ENCODE measurements around the gene PYY. TPM values are rescaled to one million over a fixed set of nuclear protein-coding genes. Genes with fewer than 3 reads are reported as not detected.

PYY gene
- total RNA-seq, 4 donors from 2014 or later = not detected

DNA sequence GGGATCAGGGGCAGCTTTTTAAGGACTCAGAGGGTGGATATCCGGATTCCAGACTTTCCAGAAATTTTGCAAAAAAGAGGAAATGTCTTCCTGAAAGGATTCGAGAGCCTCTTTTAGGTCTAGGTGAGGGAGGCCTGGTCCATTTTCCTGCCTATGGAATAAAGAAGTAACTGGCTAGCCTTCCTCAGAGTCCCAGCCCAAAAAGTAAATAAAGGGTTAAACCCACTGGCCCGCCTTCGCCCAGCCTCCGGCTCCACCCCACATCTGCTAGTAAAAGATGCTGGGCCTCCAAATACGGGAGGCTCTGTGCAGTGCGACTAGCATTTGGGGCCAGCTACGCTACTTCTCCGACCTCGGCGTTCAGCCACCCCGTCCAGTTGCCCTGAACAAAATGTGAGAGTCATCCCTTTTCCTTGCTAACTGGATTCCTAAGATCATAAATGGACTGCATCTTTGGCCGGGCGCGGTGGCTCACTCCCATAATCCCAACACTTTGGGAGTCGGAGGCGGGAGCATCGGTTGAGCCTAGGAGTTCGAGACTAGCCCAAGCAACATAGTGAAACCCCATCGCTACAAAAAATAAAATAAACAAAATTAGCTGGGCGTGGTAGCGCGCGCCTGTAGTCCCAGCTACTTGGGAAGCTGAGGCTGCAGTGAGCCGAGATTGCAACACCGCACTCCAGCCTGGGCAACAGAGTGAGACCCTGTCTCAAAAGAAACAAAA, 45.6 kb downstream of the PYY start:
- Histone ChIP-seq H3K4me3 (peak overlapping the region; percentile 59), H3K27me3 (peaks cover 27% of the 10 kb centered on the region), H3K27ac (peak overlapping the region; percentile 64)

DNA sequence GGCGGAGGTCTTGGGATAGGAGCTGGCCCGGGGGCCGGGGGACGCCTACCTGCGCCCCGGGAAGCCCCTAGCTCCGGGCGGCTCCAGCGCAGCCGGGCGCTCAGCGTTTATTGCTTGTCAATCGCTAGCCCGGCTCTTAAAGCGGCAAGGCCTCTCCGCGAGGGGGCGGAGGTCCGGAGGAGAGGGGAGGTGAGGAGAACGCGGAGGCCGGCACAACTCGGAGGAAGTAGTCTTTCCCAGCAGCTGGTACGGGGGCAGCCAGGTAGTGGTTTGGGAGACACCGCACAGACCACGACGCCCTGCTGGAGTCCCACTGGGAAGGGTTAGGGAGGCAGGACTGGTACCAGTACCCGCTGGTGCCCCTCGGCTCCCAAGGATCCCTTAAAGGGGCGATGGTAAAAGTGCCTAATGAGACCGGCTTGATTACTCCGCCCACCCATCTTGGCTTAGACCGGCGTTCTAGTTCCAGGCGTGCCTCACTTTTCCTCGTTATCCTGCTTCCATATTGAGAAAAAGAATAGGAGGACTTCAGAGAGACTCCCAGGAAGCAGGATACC, 46.2 kb downstream of the PYY start, which contains the start of gene MPP2:
Gene MPP2 (minus strand): TSS at position 112 of the 557 bp plus-strand sequence. CDS start 3,076 bp downstream, outside the sequence.
- no peak for TF ChIP-seq EP300 (IDR thresholded peaks at IDR 0.05)
- TF ChIP-seq POLR2A (IDR thresholded peaks at IDR 0.05) = peak in 1 of 2 donors; percentile 22
- TF ChIP-seq, protein P1, sequence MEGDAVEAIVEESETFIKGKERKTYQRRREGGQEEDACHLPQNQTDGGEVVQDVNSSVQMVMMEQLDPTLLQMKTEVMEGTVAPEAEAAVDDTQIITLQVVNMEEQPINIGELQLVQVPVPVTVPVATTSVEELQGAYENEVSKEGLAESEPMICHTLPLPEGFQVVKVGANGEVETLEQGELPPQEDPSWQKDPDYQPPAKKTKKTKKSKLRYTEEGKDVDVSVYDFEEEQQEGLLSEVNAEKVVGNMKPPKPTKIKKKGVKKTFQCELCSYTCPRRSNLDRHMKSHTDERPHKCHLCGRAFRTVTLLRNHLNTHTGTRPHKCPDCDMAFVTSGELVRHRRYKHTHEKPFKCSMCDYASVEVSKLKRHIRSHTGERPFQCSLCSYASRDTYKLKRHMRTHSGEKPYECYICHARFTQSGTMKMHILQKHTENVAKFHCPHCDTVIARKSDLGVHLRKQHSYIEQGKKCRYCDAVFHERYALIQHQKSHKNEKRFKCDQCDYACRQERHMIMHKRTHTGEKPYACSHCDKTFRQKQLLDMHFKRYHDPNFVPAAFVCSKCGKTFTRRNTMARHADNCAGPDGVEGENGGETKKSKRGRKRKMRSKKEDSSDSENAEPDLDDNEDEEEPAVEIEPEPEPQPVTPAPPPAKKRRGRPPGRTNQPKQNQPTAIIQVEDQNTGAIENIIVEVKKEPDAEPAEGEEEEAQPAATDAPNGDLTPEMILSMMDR (IDR thresholded peaks at IDR 0.05) = peak in 1 of 2 donors; percentile 17
- H3K9me3 ChIP-seq = no peaks in the 10 kb centered on the region
- H3K27me3 ChIP-seq = peaks cover 27% of the 10 kb centered on the region
- 1% methylated on average over 28 of the region's 36 CpGs for WGBS
- peak; percentile 85 to 86 for DNase-seq (ENCODE audit: low spot score in 2 of 2)
- no peaks in the 10 kb centered on the region for H3K36me3 ChIP-seq
- H3K4me3 ChIP-seq = peak within 1 kb of the TSS; percentile 59
- peaks cover 29% of the 10 kb centered on the region for H3K4me1 ChIP-seq
- peak within 1 kb of the TSS; percentile 64 for H3K27ac ChIP-seq

More for the DNA sequence above, 45.6 kb downstream of the PYY start:
- no peak for TF ChIP-seq POLR2AphosphoS5 (IDR thresholded peaks at IDR 0.05)
- peak in 1 of 2 donors; percentile 42 for TF ChIP-seq POLR2A (IDR thresholded peaks at IDR 0.05)
- H3K36me3 ChIP-seq = no peaks in the 10 kb centered on the region
- H3K9me3 ChIP-seq = no peaks in the 10 kb centered on the region
- 31% methylated on average over 24 of the region's 26 CpGs for WGBS
- H3K4me1 ChIP-seq = peaks cover 29% of the 10 kb centered on the region
- DNase-seq (ENCODE audit: low spot score in 2 of 2) = no peak

DNA sequence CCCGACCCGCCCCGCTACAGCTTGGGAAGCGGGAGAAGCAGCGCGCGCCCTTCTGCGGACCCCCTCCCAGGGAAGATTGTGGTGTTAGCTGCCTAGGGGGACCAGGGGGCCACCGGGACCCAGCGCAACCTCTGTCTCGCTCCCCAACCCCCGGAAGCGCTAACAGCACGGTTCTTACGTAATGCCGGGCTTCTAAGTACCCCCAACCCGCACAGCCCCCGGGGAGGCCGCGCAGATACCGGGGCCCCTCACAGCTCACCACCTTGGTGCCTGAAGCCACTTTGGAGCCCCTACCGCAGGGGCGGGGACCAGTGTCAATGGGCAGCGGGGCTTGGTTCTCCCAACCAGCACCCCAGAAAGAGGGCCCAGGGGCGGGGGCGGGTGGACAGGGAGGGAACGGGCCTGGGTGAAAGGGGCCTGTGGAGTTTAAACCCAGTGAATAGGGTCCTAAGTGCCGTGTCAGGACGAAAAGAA, 46.8 kb downstream of the PYY start:
- 3% methylated on average over 8 of the region's 29 CpGs for WGBS
- H3K36me3 ChIP-seq = no peaks in the 10 kb centered on the region
- H3K9me3 ChIP-seq = no peaks in the 10 kb centered on the region
- peaks cover 27% of the 10 kb centered on the region for H3K27me3 ChIP-seq
- H3K4me1 ChIP-seq = peaks cover 29% of the 10 kb centered on the region
- peak overlapping the region; percentile 59 for H3K4me3 ChIP-seq
- no peak for DNase-seq (ENCODE audit: low spot score in 2 of 2)
- TF ChIP-seq POLR2AphosphoS5 (IDR thresholded peaks at IDR 0.05) = no peak
- TF ChIP-seq, protein P1 (IDR thresholded peaks at IDR 0.05) = no peak
- H3K27ac ChIP-seq = peak overlapping the region; percentile 64

DNA sequence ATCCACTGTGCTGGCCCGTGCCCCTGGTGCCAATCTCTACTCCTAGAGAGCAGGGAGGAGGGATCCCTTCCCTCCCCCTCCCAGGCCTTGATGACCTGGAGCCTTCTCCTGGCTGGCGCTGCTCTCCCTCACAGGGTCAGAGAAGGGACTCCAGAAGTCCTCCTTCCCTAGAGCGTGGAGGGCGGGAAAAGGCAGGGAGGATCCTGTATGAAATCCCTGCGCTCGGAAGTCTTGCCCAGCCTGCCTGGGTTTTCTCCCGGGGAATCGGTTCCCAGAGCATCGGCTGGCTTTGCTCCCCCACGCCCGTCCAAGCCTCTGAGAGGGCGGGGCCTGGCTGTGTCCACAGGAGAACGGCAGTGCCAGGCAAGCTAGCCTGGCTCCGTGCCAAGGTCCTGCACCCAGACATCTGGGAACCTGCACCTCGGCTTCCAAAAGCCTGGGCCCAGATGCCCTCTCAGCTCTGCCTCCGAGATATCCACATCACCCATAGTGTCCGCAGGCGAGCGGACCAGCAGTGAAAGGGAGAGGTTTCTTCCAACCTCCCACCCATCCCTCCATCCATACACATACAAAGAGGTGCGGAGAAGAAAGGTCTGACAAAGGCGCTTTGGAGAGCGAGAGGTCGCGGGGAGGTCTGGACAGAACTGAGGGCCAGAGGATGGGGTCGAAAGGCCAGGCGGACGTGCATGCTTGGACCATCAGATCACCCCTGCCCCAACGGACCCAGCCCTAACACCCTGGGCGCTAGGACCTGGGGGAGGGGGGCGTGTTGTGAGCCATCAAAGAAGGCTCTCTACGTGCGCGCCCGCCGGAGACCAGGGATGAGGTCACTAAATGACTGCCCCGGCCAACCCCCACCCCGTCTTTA, 47.5 kb downstream of the PYY start:
- TF ChIP-seq EP300 (IDR thresholded peaks at IDR 0.05) = no peak
- TF ChIP-seq POLR2A (IDR thresholded peaks at IDR 0.05) = no peak
- TF ChIP-seq, protein P1 (IDR thresholded peaks at IDR 0.05) = no peak
- no peak for TF ChIP-seq POLR2AphosphoS5 (IDR thresholded peaks at IDR 0.05)
- peaks cover 29% of the 10 kb centered on the region for H3K4me1 ChIP-seq
- peak overlapping the region; percentile 64 for H3K27ac ChIP-seq
- H3K4me3 ChIP-seq = peak overlapping the region; percentile 59
- H3K9me3 ChIP-seq = no peaks in the 10 kb centered on the region
- H3K36me3 ChIP-seq = no peaks in the 10 kb centered on the region
- 4% methylated on average over 15 of the region's 37 CpGs for WGBS
- H3K27me3 ChIP-seq = peaks cover 27% of the 10 kb centered on the region
- DNase-seq (ENCODE audit: low spot score in 2 of 2) = peak; percentile 86 to 91

DNA sequence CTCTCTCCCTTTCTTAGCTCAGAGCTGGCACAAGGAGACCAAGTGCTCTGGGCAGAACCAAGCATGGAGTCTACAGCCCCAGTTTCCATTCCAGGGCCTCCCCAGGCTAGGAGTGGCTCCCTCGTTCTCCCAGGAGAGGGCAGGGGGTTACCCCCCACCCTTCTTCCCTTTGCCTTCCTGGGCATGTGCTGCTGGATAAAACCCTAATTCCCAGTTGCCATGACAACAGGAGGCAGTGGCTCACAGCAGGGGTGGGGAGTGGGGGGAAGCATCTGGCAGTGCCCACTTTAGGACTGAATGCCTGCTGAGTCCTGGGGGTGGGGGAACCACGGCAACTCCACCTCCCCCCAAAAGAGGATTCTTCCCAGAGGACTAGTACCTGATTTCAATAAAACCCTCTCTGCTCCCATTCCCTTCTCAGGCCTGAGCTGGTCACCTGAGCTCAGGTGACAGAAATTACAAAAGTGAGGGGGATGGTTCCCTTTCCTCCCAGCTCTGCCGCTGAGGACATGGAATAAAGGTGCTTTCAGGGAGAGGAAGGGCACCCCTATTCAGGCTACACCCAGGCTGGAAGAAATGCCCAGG, 48.2 kb downstream of the PYY start:
- 63% methylated on average over 2 of the region's 3 CpGs for WGBS
- Histone ChIP-seq H3K4me3 (peak overlapping the region; percentile 59), H3K27me3 (peaks cover 27% of the 10 kb centered on the region)

More for the DNA sequence above, 48.2 kb downstream of the PYY start:
- DNase-seq (ENCODE audit: low spot score in 2 of 2) = no peak
- TF ChIP-seq, protein P1 (IDR thresholded peaks at IDR 0.05) = no peak
- TF ChIP-seq EP300 (IDR thresholded peaks at IDR 0.05) (no peak), POLR2A (IDR thresholded peaks at IDR 0.05) (no peak), POLR2AphosphoS5 (IDR thresholded peaks at IDR 0.05) (no peak)
- H3K36me3 ChIP-seq = no peaks in the 10 kb centered on the region
- peaks cover 35% of the 10 kb centered on the region for H3K4me1 ChIP-seq
- no peak overlapping the region for H3K27ac ChIP-seq
- no peaks in the 10 kb centered on the region for H3K9me3 ChIP-seq

All from suprapubic skin (tissue), 4 donors.